Measurements from ENCODE around the gene PPP1R3A. TPM values are rescaled to one million over a fixed set of nuclear protein-coding genes. Genes with fewer than 3 reads are reported as not detected.

PPP1R3A gene
- total and polyA plus RNA-seq, 7 donors, result not detected

DNA sequence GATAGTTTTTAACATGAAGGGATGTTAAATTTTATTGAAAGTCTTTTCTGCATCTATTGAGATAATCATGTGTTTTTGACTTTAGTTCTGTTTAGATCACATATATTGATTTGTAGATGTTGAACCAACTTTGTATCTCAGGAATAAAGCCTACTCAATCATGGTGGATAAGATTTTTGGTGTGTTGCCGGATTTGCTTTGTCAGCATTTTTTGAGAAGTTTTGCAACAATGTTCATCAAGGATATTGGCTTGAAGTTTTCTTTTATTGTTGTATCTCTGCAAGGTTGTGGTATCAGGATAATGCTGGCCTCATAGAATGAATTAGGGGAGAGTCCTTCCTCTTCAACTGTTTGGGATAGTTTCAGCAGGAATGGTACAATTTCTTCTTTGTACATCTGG lies 9.3 kb upstream of the PPP1R3A start:
- no peak for DNase-seq
- no peak for TF ChIP-seq EP300 (IDR thresholded peaks at IDR 0.05)
- TF ChIP-seq, protein P1, sequence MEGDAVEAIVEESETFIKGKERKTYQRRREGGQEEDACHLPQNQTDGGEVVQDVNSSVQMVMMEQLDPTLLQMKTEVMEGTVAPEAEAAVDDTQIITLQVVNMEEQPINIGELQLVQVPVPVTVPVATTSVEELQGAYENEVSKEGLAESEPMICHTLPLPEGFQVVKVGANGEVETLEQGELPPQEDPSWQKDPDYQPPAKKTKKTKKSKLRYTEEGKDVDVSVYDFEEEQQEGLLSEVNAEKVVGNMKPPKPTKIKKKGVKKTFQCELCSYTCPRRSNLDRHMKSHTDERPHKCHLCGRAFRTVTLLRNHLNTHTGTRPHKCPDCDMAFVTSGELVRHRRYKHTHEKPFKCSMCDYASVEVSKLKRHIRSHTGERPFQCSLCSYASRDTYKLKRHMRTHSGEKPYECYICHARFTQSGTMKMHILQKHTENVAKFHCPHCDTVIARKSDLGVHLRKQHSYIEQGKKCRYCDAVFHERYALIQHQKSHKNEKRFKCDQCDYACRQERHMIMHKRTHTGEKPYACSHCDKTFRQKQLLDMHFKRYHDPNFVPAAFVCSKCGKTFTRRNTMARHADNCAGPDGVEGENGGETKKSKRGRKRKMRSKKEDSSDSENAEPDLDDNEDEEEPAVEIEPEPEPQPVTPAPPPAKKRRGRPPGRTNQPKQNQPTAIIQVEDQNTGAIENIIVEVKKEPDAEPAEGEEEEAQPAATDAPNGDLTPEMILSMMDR (IDR thresholded peaks at IDR 0.05), result no peak
- no peak for TF ChIP-seq POLR2A (IDR thresholded peaks at IDR 0.05)
- TF ChIP-seq POLR2AphosphoS5 (IDR thresholded peaks at IDR 0.05), result no peak
- Histone ChIP-seq H3K9me3 (peaks cover 0 to 1% (median 0%) of the 10 kb centered on the region in 4 donors), H3K4me1 (no peaks in the 10 kb centered on the region), H3K36me3 (no peaks in the 10 kb centered on the region), H3K4me3 (no peak overlapping the region), H3K27me3 (no peaks in the 10 kb centered on the region), H3K27ac (no peak overlapping the region)
- intact Hi-C loops (cut with DNase I), result no loop called here
- WGBS, 2 donors, result 96 to 97% methylated on average over 1 of the region's 1 CpG

DNA sequence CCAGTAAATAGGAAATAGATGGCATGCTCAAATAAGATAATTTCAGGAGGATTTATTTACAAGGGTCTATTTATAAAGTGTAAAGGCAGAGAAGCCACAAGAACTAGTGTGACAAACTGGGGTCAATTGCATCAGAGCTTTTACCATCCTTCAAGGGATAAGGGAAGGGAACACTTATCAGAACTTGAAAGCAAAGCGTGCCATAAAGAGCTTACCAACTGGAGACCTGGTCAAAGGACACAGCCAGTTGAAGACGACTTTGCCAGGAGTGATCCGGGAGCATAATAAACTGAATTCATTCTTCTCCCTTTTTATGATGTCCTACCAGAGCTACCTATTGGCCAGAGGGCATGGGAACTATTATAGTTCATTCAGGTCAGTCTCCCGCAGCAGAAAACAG lies 3.2 kb upstream of the PPP1R3A start:
- intact Hi-C loops (cut with DNase I), result no loop called here
- DNase-seq, result no peak
- no peaks in the 10 kb centered on the region for H3K27me3 ChIP-seq
- no peak for TF ChIP-seq EP300 (IDR thresholded peaks at IDR 0.05)
- TF ChIP-seq POLR2A (IDR thresholded peaks at IDR 0.05), result no peak
- TF ChIP-seq, protein P1 (IDR thresholded peaks at IDR 0.05), result no peak
- TF ChIP-seq POLR2AphosphoS5 (IDR thresholded peaks at IDR 0.05), result no peak
- 19 to 49% methylated on average over 4 of the region's 4 CpGs for WGBS, 2 donors
- no peak overlapping the region for H3K4me3 ChIP-seq
- H3K4me1 ChIP-seq, result no peaks in the 10 kb centered on the region
- no peaks in the 10 kb centered on the region for H3K9me3 ChIP-seq
- H3K27ac ChIP-seq, result no peak overlapping the region
- H3K36me3 ChIP-seq, result no peaks in the 10 kb centered on the region

DNA sequence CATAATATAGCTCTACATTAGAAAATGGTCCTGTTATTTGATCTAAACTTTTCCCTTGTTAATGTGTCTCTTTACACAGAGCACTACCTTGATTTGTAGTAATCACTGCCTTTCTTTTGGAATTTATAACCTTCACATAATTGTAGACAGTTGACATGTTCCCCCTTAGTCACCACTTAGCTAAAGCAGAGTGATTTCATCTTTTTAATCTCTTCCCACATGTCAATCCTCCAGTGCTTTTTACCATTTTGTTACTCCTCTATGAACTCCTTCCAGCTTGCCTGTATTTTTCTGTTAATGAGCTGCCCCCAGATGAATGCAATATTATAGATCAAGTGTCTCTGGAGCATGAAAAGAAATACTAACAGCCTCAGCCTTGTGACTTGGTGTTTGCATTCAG lies 2.6 kb upstream of the PPP1R3A start:
- Histone ChIP-seq H3K9me3 (no peaks in the 10 kb centered on the region), H3K36me3 (no peaks in the 10 kb centered on the region), H3K4me3 (no peak overlapping the region), H3K27me3 (no peaks in the 10 kb centered on the region), H3K27ac (no peak overlapping the region), H3K4me1 (no peaks in the 10 kb centered on the region)
- intact Hi-C loops (cut with DNase I), result no loop called here
- no peak for DNase-seq
- TF ChIP-seq, protein P1 (IDR thresholded peaks at IDR 0.05), result no peak
- no peak for TF ChIP-seq POLR2A (IDR thresholded peaks at IDR 0.05)

DNA sequence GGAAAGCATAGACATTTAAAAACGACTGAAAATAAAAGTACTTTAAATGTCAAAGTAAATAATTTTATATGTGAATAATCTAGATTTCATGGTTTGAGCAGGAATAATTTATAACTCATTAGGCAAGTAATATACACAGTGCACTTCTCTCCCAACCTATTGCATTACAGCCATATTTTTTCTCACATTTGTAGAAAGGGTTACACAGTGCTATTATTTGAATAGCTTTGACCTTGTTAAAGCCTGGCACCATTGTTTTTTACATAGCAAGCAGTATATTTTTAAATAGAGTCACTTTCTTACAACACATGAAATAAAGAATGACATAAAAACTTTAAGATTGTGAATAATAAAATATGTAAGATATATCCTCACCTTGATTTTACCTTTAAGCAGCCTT lies 969 bp downstream of the PPP1R3A start:
- 32 to 45% methylated on average over 1 of the region's 1 CpG for WGBS, 2 donors
- intact Hi-C loops (cut with DNase I), result no loop called here
- Histone ChIP-seq H3K4me3 (no peak overlapping the region), H3K9me3 (no peaks in the 10 kb centered on the region), H3K27me3 (no peaks in the 10 kb centered on the region), H3K36me3 (no peaks in the 10 kb centered on the region), H3K27ac (no peak overlapping the region), H3K4me1 (no peaks in the 10 kb centered on the region)
- TF ChIP-seq, protein P1 (IDR thresholded peaks at IDR 0.05), result no peak
- TF ChIP-seq POLR2A (IDR thresholded peaks at IDR 0.05), result no peak
- no peak for TF ChIP-seq EP300 (IDR thresholded peaks at IDR 0.05)
- TF ChIP-seq POLR2AphosphoS5 (IDR thresholded peaks at IDR 0.05), result no peak
- DNase-seq, result no peak

DNA sequence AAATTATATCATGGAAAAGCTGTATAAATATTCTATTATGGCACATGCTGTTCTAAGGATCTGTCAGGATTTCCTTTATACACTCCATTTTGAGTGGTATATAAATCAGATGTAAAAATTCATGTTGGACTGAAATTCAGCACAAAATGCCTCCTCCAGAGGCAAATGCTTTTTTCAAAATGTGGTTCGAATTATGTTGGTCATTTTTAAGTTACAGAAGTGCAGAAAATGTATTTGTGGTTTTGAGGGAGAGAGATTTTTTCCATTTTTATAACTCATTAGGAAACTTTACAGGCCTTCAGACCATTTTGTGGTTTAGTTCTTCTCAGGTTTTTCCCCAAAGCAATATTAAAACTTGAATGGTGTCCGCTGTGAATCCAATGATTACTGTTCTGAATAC lies 2.9 kb downstream of the PPP1R3A start:
- no peaks in the 10 kb centered on the region for H3K36me3 ChIP-seq
- TF ChIP-seq EP300 (IDR thresholded peaks at IDR 0.05) (no peak), POLR2A (IDR thresholded peaks at IDR 0.05) (no peak), POLR2AphosphoS5 (IDR thresholded peaks at IDR 0.05) (no peak)
- TF ChIP-seq, protein P1 (IDR thresholded peaks at IDR 0.05), result no peak
- no peak for DNase-seq
- intact Hi-C loops (cut with DNase I), result no loop called here
- no peaks in the 10 kb centered on the region for H3K9me3 ChIP-seq
- H3K4me3 ChIP-seq, result no peak overlapping the region
- no peaks in the 10 kb centered on the region for H3K4me1 ChIP-seq
- H3K27ac ChIP-seq, result no peak overlapping the region
- H3K27me3 ChIP-seq, result no peaks in the 10 kb centered on the region
- WGBS, 2 donors, result 71 to 81% methylated on average over 2 of the region's 2 CpGs

Data from sigmoid colon (tissue), 7 donors.